ENCODE results near the gene MSANTD3.

MSANTD3 gene

GRCh38 chr9:100466829-100467221 lies 39.9 kb downstream of the MSANTD3 start:
- DNase-seq: no peak

GRCh38 chr9:100468041-100468440 lies 41.1 kb downstream of the MSANTD3 start:
- DNase-seq: no peak

GRCh38 chr9:100472268-100472667 lies 45.3 kb downstream of the MSANTD3 start:
- no peak for DNase-seq

- no peak for DNase-seq
Measured at GRCh38 chr9:100472788-100473275, 45.9 kb downstream of the MSANTD3 start, which contains the start of gene TMEFF1. TMEFF1 (plus strand) TSS chr9:100473149; CDS start chr9:100473545, 396 bp downstream.

- no peak for DNase-seq
Measured at GRCh38 chr9:100473276-100474081, 46.5 kb downstream of the MSANTD3 start.

DNA sequence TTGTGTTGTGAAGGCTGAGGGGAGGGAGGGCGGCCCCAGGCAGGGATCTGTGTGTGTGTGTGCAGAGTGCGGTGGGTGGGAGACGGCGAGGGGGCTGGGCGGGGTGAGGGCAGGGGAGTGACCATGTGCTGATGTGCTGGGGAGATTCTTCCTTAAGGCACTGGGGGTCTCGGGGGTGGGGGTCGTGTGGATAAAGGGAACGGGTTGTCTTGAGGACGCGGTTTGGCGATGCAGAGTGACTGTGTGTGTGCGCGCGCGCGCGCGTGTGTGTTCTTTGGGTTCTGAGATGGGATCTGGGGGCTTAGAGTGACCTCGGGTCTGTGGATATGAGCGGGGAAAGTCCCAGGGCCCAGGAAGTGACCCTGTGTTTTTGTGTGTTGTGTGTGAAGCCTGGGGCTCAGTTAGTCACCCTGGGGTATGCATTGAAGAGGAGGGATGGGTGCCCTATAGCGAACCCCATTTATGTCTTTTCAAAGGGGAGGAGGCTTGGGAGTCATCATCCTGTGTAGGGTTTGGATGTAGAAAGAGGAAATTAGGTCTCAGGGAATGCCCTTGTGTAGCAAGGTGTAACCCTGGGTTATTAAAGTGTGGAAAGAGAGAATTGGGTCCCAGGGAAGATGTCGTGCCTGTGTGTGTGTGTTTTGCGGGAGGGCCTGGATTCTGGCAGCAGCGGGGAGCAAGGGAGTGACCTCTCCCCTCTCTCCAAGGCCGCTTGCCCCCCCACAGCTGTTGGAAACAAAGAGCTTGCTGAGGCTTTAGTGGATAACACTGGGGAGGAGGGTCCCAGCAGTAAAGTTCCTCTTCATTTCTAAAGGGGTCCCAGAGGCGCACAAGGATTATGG lies 47.4 kb downstream of the MSANTD3 start:
- no peak for DNase-seq

DNA sequence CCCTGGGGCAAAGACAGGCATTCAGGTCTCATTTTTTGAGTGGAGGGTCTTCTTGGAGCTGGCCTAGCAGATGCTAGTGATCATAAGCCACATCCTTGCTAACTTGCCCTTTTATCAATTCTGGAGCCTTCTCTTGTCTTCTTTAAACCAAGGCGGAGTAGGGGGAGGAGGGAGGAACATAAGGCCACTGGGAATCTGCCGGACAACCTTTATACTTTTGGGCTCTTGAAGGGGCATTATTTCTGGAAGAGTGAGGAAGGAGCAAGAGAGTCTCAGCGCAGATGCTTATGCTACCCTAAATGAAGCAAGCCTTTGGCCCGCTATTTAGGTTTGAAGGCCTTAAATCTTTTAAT lies 48.0 kb downstream of the MSANTD3 start:
- no peak for DNase-seq

DNA sequence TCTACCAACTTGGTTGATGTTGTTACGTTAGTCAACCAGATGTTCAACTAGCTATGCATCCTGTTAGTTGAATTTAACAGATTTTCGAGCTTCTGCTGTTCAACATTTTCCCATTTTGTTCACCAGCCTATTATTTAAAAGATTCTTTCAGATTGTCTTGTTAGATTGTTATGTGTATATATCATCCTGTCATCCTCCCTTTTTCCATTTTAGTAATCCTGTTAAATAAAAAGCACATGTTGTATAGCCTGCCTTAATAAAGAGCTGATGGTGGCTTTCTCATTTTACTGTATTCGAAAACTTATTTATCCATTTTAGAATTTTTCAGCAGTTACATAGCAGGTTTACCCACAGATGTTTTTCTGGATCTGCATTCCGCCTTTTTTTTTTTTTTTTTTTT lies 50.3 kb downstream of the MSANTD3 start:
- DNase-seq: no peak

DNA sequence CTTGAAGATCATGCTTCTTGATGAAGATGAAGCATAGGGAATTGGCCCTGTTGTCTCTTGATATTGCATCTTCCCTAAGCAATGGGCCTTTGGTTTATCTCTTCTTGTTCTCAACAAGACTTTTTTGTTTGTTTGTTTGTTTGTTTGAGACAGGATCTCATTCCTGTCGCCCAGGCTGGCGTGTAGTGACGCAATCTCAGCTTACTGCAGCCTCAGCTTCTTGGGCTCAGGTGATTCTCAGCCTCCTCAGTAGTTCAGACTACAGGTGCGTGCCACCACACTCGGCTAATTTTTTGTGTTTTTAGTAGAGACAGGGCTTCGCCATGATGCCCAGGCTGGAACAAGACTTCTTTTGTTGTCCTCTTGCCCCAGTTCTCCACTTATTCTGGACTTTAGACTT lies 51.2 kb downstream of the MSANTD3 start:
- DNase-seq: no peak

- DNase-seq: no peak
Measured at GRCh38 chr9:100479820-100480219, 52.9 kb downstream of the MSANTD3 start.

- DNase-seq: no peak
Measured at GRCh38 chr9:100485196-100485595, 58.3 kb downstream of the MSANTD3 start.

DNA sequence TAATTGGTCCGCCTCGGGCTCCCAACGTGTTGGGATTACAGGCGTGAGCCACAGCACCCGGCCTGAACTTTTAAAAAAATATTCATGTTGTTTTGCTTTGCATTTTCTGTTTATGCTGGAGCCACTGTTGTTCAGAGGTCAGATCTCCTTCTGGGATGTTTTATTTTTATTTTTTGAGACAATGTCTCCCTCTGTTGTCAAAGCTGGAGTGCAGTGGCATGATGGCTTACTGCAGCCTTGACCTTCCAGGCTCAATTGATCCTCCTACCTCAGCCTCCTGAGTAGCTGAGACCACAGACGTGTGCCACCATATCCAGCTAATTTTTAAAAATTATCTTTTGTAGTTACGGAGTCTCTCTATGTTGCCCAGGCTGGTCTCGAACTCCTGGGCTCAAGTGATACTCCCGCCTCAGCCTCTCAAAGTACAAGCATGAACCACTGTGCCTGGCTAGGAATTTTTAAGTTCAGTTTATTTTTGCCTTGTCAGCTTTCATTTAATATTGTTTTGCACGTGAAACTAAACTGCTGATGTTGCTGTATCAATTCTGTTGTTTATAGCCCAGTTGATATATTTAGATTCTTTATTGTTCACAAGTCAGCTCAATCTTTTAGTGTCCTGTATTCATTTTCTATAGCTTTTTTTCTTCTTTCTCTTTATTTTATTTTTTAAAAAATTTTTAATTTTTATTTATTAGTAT lies 59.7 kb downstream of the MSANTD3 start:
- DNase-seq: no peak

DNA sequence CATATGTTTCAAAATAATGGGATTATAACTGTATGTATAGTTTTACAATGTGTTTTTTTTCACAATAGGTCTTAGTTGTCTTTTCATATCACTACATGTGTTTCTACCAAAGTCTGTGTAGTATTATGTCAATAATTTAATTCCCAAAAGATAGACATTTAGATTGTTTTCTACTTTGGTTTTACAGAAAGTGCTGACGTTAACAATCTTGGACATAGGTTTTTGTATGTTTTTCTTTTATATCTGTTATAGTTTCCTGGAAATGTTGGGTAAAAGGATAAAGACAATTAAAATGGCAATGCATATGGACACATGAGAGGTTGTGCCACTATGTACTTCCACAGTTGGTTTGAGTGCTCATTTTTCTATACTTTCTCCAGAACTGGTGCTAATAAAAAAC lies 61.2 kb downstream of the MSANTD3 start:
- DNase-seq: no peak

DNA sequence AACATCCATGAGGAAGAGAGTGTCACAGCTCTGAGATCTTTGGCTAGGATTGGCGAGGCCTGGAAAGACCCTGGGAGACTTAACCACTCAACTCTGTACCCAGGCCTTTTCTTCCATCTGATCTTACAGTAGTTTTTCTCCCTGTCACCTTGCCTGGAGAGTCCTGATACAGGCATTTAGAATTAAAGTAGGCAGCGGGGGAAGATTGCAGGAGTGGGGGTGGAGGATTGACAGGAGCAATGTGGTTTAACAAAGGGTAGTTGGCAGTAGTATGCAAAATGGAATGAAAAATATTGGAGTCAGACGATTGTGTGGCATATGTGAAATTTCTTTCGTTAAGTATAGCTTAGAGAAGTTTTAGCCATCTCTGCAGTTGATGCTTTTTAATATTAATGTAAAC lies 62.9 kb downstream of the MSANTD3 start:
- DNase-seq: no peak

DNA sequence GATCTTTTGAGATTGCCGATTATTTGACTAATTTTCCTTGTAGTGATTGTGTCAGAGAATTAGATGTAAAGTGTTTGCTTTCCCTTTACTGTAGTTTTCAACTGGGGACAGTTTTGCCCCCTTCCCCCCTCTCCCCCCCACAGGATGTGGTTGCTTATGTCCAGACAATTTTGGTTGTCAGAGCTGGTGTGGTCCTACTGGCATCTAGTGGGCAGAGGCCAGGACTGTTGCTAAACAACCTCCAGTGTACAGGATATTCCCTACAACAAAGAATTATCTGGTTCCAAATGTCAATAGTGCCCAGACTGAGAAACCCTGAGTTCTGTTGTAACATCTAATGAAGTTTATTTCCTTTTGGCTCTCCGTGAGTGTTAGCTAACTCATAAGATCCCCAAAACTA lies 66.0 kb downstream of the MSANTD3 start:
- DNase-seq: no peak

- no peak for DNase-seq
Measured at GRCh38 chr9:100498592-100498991, 71.6 kb downstream of the MSANTD3 start.

DNA sequence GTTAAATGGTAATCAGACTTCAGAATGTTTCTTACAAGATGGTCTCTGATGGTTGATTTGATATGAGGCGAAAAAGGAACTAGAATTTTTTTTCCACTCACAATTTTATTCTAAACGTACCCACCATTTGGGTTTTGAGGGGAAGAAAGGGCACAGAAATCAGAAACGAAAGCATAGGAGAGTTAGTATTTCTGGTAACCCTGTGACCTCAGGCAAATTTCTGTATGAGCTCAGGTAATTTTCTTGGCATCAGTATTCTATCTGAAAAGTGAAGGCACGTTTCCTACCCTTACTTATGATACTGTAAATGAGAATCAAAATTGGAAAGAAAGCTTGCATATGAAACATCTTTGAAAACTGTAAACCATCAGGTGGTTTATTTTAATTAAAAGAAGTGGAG lies 72.5 kb downstream of the MSANTD3 start:
- no peak for DNase-seq

DNA sequence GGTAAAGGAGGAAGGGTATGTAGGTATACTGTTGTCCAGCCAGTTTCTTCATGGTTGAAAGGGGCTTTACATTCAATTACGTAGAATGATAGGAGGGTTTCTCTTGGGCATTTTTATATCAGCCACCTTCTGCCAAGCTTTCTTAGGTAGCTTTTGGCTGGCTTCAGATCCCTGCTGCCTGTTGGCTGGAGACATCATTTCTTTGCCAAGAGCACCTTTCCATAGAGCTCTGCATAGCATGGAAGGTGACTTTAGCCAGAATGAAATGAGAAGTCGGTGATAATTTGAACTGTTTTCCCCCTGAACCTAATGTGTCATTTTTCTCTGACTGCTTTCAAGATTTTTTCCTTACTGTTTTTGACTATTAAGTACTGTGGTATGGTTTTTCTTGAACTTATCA lies 72.9 kb downstream of the MSANTD3 start:
- DNase-seq: no peak
